ENCODE measurements around the gene UBQLN1.
"Not testable (repeated sequence)": the region's sequence is repeated elsewhere in the genome, so short reads cannot be mapped to it uniquely, and the experiment has no call there.

The UBQLN1 gene

DNA sequence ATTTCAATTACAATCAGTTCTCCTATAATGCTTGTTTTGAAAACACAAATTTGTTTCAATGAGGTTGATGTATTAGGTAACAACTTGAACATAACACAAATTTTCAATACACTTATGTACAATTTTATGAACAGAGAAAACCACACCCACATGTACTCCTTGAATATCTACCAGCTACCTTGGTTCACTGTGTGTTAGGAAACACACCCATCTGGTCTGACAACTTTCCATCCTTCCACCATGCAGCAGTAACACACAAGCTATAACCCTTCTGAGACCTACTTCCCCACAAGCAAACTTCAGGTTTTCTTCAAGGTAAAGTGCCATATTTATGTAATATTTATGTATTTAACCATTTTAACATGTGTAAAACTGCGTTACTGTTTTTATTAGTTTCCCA lies 36.4 kb upstream of the UBQLN1 start:
- Histone ChIP-seq H3K4me2 (ENCODE audit: low read length) (no peak overlapping the region), H3K9me3 (ENCODE audit: control insufficient read depth, insufficient read depth, low read length) (no peaks in the 10 kb centered on the region), H3K79me2 (ENCODE audit: control insufficient read depth, low read length) (no peaks in the 10 kb centered on the region), H3K27ac (ENCODE audit: low read depth, low read length) (no peak overlapping the region), H3K4me3 (ENCODE audit: low read length) (no peak overlapping the region), H3K27me3 (ENCODE audit: control insufficient read depth, low read length) (no peaks in the 10 kb centered on the region), H3K4me1 (ENCODE audit: control insufficient read depth, low read length) (no peaks in the 10 kb centered on the region), H4K20me1 (ENCODE audit: control insufficient read depth, insufficient read depth, low read depth, low read length) (no peaks in the 10 kb centered on the region), H3K9me2 (replicated peaks; ENCODE audit: control insufficient read depth, low read length) (no peaks in the 10 kb centered on the region), H3K36me3 (ENCODE audit: control insufficient read depth, low read length) (no peaks in the 10 kb centered on the region), H3F3A (ENCODE audit: control insufficient read depth, insufficient read depth) (0 out of 2 replicates have a peak, but pooled peaks cover 2% of the 10 kb centered on the region)
- no peak for TF ChIP-seq EZH2phosphoT487 (IDR thresholded peaks at IDR 0.05; ENCODE audit: borderline replicate concordance, low read length)
- TF ChIP-seq, protein P1, sequence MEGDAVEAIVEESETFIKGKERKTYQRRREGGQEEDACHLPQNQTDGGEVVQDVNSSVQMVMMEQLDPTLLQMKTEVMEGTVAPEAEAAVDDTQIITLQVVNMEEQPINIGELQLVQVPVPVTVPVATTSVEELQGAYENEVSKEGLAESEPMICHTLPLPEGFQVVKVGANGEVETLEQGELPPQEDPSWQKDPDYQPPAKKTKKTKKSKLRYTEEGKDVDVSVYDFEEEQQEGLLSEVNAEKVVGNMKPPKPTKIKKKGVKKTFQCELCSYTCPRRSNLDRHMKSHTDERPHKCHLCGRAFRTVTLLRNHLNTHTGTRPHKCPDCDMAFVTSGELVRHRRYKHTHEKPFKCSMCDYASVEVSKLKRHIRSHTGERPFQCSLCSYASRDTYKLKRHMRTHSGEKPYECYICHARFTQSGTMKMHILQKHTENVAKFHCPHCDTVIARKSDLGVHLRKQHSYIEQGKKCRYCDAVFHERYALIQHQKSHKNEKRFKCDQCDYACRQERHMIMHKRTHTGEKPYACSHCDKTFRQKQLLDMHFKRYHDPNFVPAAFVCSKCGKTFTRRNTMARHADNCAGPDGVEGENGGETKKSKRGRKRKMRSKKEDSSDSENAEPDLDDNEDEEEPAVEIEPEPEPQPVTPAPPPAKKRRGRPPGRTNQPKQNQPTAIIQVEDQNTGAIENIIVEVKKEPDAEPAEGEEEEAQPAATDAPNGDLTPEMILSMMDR (IDR thresholded peaks at IDR 0.05; ENCODE audit: low read depth, low read length, poor library complexity, severe bottlenecking): no peak

DNA sequence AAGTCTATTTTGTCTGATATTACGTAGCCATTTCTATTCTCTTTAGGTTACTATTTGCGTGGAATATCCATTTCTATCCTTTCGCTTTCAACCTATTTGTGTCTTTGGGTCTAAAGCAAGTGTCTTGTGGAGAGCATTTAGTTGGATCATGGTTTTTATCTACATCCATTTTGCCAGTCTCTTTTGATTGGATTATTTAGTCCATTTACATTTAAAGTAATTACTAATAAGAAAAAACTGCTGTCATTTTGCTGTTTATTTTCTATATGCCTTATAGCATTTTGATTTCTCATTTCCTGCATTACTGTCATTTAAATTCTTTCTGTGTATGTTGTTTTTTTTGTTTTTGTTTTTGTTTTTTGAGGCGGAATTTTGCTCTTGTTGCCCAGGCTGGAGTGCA lies 26.0 kb upstream of the UBQLN1 start:
- H4K20me1 ChIP-seq (ENCODE audit: control insufficient read depth, insufficient read depth, low read depth, low read length): no peaks in the 10 kb centered on the region
- peaks cover 9% of the 10 kb centered on the region for H3K4me1 ChIP-seq (ENCODE audit: control insufficient read depth, low read length)
- TF ChIP-seq EZH2phosphoT487 (IDR thresholded peaks at IDR 0.05; ENCODE audit: borderline replicate concordance, low read length): no peak
- TF ChIP-seq, protein P1 (IDR thresholded peaks at IDR 0.05; ENCODE audit: low read depth, low read length, poor library complexity, severe bottlenecking): no peak
- H3K9me3 ChIP-seq (ENCODE audit: control insufficient read depth, insufficient read depth, low read length): no peaks in the 10 kb centered on the region
- no peaks in the 10 kb centered on the region for H3K9me2 ChIP-seq (replicated peaks; ENCODE audit: control insufficient read depth, low read length)
- H3K4me3 ChIP-seq (ENCODE audit: low read length): no peak overlapping the region
- H3K27me3 ChIP-seq (ENCODE audit: control insufficient read depth, low read length): no peaks in the 10 kb centered on the region
- no peaks in the 10 kb centered on the region for H3F3A ChIP-seq (ENCODE audit: control insufficient read depth, insufficient read depth)
- no peaks in the 10 kb centered on the region for H3K36me3 ChIP-seq (ENCODE audit: control insufficient read depth, low read length)
- H3K4me2 ChIP-seq (ENCODE audit: low read length): no peak overlapping the region
- H3K27ac ChIP-seq (ENCODE audit: low read depth, low read length): no peak overlapping the region
- H3K79me2 ChIP-seq (ENCODE audit: control insufficient read depth, low read length): no peaks in the 10 kb centered on the region

DNA sequence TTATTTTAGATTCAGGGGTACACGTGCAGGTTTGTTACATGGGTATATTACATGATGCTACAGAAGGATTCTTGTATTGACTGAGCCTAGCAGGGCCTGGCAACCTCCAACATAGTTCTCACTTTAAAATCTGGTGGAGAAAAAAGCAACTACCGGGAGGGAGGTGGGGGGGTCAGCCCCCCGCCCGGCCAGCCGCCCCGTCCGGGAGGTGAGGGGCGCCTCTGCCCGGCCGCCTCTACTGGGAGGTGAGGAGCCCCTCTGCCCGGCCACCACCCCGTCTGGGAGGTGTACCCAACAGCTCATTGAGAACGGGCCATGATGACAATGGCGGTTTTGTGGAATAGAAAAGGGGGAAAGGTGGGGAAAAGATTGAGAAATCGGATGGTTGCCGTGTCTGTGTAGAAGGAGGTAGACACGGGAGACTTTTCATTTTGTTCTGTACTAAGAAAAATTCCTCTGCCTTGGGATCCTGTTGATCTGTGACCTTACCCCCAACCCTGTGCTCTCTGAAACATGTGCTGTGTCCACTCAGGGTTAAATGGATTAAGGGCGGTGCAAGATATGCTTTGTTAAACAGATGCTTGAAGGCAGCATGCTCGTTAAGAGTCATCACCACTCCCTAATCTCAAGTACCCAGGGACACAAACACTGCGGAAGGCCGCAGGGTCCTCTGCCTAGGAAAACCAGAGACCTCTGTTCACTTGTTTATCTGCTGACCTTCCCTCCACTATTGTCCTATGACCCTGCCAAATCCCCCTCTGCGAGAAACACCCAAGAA lies 21.0 kb upstream of the UBQLN1 start:
- not testable (repeated sequence) for H3K27ac ChIP-seq (ENCODE audit: low read depth, low read length); H3K4me1 ChIP-seq (ENCODE audit: control insufficient read depth, low read length); H3F3A ChIP-seq (ENCODE audit: control insufficient read depth, insufficient read depth); H3K4me2 ChIP-seq (ENCODE audit: low read length); H3K9me2 ChIP-seq (replicated peaks; ENCODE audit: control insufficient read depth, low read length); H3K79me2 ChIP-seq (ENCODE audit: control insufficient read depth, low read length); H3K27me3 ChIP-seq (ENCODE audit: control insufficient read depth, low read length); H3K9me3 ChIP-seq (ENCODE audit: control insufficient read depth, insufficient read depth, low read length); H4K20me1 ChIP-seq (ENCODE audit: control insufficient read depth, insufficient read depth, low read depth, low read length); H3K36me3 ChIP-seq (ENCODE audit: control insufficient read depth, low read length); H3K4me3 ChIP-seq (ENCODE audit: low read length)

DNA sequence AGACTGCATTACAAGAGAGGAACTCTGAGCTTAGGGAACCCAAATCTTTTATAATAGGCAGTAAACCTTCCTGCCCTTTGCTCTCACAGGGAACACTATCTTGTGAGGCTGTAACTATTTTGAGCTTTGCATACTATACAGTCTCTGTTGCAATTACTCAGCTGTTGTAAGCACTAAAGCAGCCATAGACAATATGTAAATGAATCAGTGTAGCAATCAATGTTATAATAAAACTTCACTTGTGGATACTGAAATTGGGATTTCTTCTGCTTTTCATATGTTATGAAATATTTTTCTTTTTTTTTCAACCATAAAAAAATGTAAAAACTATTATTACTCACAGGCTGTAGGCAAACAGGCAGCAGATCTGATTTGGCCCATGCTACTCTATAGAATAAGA lies 16.7 kb upstream of the UBQLN1 start:
- TF ChIP-seq, protein P1 (IDR thresholded peaks at IDR 0.05; ENCODE audit: low read depth, low read length, poor library complexity, severe bottlenecking): no peak
- no peak for TF ChIP-seq EZH2phosphoT487 (IDR thresholded peaks at IDR 0.05; ENCODE audit: borderline replicate concordance, low read length)
- Histone ChIP-seq H3K9me2 (replicated peaks; ENCODE audit: control insufficient read depth, low read length) (no peaks in the 10 kb centered on the region), H3F3A (ENCODE audit: control insufficient read depth, insufficient read depth) (no peaks in the 10 kb centered on the region), H4K20me1 (ENCODE audit: control insufficient read depth, insufficient read depth, low read depth, low read length) (no peaks in the 10 kb centered on the region), H3K27ac (ENCODE audit: low read depth, low read length) (no peak overlapping the region), H3K36me3 (ENCODE audit: control insufficient read depth, low read length) (no peaks in the 10 kb centered on the region), H3K4me3 (ENCODE audit: low read length) (no peak overlapping the region), H3K9me3 (ENCODE audit: control insufficient read depth, insufficient read depth, low read length) (no peaks in the 10 kb centered on the region), H3K4me2 (ENCODE audit: low read length) (no peak overlapping the region), H3K27me3 (ENCODE audit: control insufficient read depth, low read length) (0 out of 2 replicates have a peak, but pooled peaks cover 5% of the 10 kb centered on the region), H3K79me2 (ENCODE audit: control insufficient read depth, low read length) (no peaks in the 10 kb centered on the region), H3K4me1 (ENCODE audit: control insufficient read depth, low read length) (peaks cover under 1% of the 10 kb centered on the region)
